Raji (cell line): Measurements from ENCODE around the gene RSL24D1.

Source experiments
- POLR2A ChIP-seq: IDR thresholded peaks from 2 replicates; pipeline ENCODE4 v1.6.1; 2011; ENCODE audit warnings: low read depth, low read length, control low read depth; ENCODE audit not compliant: insufficient read depth

RSL24D1 gene

GRCh38 chr15:55196458-55197361 lies at the start of gene RSL24D1:
TSS of gene RSL24D1 (minus strand) at chr15:55196941. CDS start at chr15:55196890, 51 bp downstream.
- TF ChIP-seq POLR2A = peak; percentile 87

DNA sequence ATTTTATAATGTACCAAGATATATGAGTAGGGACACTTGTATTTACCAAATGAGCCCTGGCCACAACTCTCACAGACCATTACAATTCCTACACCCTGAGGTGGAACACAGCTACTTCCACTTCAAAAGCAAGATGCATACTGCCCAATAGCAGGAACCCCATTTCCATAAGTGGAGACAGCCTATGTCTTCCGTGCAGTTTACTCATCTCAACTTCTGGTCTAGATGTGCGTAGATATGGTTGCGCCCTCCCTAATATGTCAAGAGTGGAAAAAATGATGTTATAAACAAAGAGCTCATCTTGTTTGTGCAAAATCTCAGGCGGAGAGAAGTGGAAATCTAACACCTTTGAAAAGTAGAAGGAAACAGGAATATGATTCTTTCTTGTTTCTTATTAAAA lies 48.3 kb upstream of the RSL24D1 start:
- TF ChIP-seq POLR2A = no peak

GRCh38 chr15:55241891-55242290 lies 45.1 kb upstream of the RSL24D1 start:
- no peak for TF ChIP-seq POLR2A

- no peak for TF ChIP-seq POLR2A
These were observed 44.4 kb upstream of the RSL24D1 start for GRCh38 chr15:55241186-55241585.

- TF ChIP-seq POLR2A = no peak
These were observed 43.5 kb upstream of the RSL24D1 start for GRCh38 chr15:55240125-55240760.

- no peak for TF ChIP-seq POLR2A
These were observed 42.8 kb upstream of the RSL24D1 start for GRCh38 chr15:55239440-55240124.

GRCh38 chr15:55238877-55239276 lies 42.1 kb upstream of the RSL24D1 start:
- TF ChIP-seq POLR2A = no peak

DNA sequence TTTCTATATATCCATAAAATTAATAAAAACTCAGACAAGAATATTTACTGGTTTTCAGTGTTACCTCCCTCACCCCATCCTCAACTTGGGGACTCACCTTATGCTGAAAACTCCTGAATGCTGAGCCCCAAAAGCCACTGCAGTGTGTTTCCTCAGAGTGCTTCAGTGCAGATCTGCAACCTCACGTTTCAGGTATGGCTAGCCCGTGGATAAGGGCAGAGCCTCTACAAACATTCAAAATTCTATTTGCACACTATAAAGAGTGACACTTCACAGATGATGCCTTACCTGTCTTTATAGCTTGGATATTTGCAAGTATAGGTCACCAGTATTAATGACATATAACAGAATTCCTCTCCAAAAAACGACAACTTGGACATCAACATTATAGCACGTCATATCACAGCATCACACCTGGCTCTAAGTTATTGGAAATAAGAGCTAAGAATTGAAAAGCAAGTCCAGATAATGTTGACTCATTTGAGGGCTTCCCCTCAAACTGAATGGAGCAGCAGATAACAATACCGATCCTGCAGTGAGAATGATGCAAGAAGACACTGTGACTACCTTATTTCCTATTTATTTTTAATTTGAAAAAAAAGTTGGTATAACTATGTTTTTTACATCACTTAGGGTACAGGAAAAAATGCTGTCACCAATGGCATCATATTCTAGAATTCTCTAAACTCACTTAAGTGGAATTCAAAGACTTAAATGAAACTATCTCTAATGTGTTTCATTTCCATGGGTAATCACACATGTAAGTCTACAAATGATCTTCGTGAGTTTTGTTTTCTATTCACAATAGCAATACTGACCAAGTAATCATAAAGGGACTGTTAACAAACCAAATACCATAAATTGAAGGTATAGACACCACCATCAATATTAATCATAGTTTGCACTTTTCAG lies 40.7 kb upstream of the RSL24D1 start:
- no peak for TF ChIP-seq POLR2A

GRCh38 chr15:55235546-55236036 lies 38.9 kb upstream of the RSL24D1 start:
- no peak for TF ChIP-seq POLR2A

DNA sequence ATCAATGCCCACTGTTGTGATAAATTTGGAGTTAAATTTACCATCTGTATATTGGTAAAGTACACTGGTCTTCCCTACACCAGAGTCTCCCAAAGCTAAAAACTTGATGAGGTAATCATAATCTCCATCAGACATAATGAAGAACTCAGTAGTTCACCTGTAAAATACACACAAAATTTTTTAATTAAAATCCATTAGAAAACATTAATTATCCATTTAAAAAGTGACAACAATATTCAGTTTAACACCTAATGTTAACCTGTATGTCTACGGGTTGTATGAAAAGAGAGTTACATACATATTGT lies 38.0 kb upstream of the RSL24D1 start:
- no peak for TF ChIP-seq POLR2A

DNA sequence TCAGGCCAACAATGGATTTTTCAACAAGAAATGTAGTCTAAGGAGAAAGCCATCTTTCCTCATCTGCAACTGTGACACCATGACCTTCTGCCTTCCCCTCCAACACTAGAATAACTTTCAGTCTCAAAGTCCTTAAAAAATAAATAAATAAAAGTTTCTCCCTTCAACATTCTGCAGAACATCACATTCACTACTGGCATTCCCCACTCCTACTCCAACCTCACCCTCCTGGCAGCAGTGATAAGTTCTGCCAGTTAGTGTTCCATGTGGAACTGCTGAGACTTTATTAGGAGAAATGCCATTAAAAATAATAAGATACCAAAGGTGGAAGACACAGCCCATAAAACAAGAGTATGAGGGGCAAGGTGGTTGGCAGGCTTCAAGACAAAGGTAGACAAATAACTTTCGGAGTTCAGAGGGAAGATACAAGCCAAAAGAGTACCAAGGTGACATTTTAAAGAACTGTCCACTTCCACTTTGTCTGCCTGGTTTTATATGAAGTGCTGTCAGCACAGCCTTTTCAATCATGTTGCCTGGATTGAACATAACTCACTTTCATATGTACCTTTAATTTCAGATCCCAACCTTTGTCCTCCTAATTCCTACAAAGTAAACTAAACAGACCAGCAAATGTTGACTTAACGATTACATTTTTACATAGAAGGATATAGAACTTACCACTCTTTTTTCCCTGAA lies 37.5 kb upstream of the RSL24D1 start:
- TF ChIP-seq POLR2A = no peak

GRCh38 chr15:55231455-55231854 lies 34.7 kb upstream of the RSL24D1 start:
- no peak for TF ChIP-seq POLR2A

DNA sequence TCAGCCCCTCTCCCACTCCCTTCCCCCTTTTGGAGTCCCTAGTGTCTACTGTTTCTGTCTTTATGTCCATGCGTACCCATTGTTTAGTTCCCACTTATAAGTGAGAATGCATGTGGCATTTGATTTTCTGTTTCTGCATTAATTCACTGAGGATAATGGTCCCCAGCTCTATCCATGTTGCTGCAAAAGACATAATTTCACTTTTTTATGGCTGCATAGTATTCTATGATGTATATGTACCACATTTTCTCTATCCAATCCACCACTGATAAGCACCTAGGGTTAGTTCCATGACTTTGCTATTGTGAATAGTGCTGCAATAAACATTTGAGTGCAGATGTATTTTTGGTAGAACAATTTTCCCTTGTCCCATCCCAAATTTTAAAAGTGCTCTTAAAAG lies 34.2 kb upstream of the RSL24D1 start:
- no peak for TF ChIP-seq POLR2A

- no peak for TF ChIP-seq POLR2A
These were observed 33.4 kb upstream of the RSL24D1 start for GRCh38 chr15:55230051-55230670.

- TF ChIP-seq POLR2A = no peak
These were observed 29.4 kb upstream of the RSL24D1 start for GRCh38 chr15:55226127-55226526.
